Ectodermal cell (in vitro differentiated cells): ENCODE results near the gene BFSP2.

Experiments used
- H3K27ac ChIP-seq: 2 replicates; pipeline ENCODE4 v1.7.0; 2013; ENCODE audit warnings: mild to moderate bottlenecking, low read depth, low read length; ENCODE audit not compliant: insufficient read depth, poor library complexity, severe bottlenecking
- H3K27me3 ChIP-seq: 2 replicates; pipeline ENCODE4 v1.7.0; 2013; ENCODE audit warnings: mild to moderate bottlenecking, low read length; ENCODE audit not compliant: insufficient read depth, control insufficient read depth, poor library complexity, severe bottlenecking
- H3K36me3 ChIP-seq: one replicate; pipeline ENCODE4 v1.7.0; 2013; ENCODE audit warnings: low read length; ENCODE audit not compliant: control insufficient read depth, insufficient read depth
- H3K4me1 ChIP-seq: one replicate; pipeline ENCODE4 v1.7.0; 2013; ENCODE audit warnings: low read length; ENCODE audit not compliant: control insufficient read depth, insufficient read depth
- H3K4me3 ChIP-seq: 2 replicates; pipeline ENCODE4 v1.7.0; 2013; ENCODE audit warnings: low read depth, low read length, control low read depth; ENCODE audit not compliant: insufficient read depth
- H3K9me3 ChIP-seq: 2 replicates; pipeline ENCODE4 v1.7.0; 2013; ENCODE audit warnings: mild to moderate bottlenecking, low read length, moderate library complexity; ENCODE audit not compliant: control insufficient read depth
- WGBS, 2 experiments: methylation state at CpG; one replicate each; pipeline ENCODE4 v1.1.7; 2013; ENCODE audit warnings: missing lambda C conversion rate in 2 of 2; 5-methylcytosine and 5-hydroxymethylcytosine counted together

The BFSP2 gene

GRCh38 chr3:133394561-133395311 lies 5.1 kb upstream of the BFSP2 start:
- no peak overlapping the region for H3K27ac ChIP-seq
- H3K36me3 ChIP-seq = no peaks in the 10 kb centered on the region
- H3K4me3 ChIP-seq = no peak overlapping the region
- H3K27me3 ChIP-seq = no peaks in the 10 kb centered on the region
- H3K9me3 ChIP-seq = no peaks in the 10 kb centered on the region
- WGBS, 2 experiments = 97 to 98% methylated on average over 1 of the region's 1 CpG
- no peaks in the 10 kb centered on the region for H3K4me1 ChIP-seq

- Histone ChIP-seq H3K4me1 (peaks cover 4% of the 10 kb centered on the region), H3K27me3 (no peaks in the 10 kb centered on the region), H3K4me3 (no peak overlapping the region), H3K9me3 (no peaks in the 10 kb centered on the region), H3K27ac (no peak overlapping the region), H3K36me3 (no peaks in the 10 kb centered on the region)
- 92 to 94% methylated on average over 10 of the region's 10 CpGs for WGBS, 2 experiments
Measured at GRCh38 chr3:133396906-133397305, 3.0 kb upstream of the BFSP2 start.

- no peak overlapping the region for H3K27ac ChIP-seq
- WGBS, 2 experiments = 85 to 93% methylated on average over 2 of the region's 2 CpGs
- peaks cover 19% of the 10 kb centered on the region for H3K4me1 ChIP-seq
- no peaks in the 10 kb centered on the region for H3K36me3 ChIP-seq
- no peaks in the 10 kb centered on the region for H3K27me3 ChIP-seq
- H3K9me3 ChIP-seq = no peaks in the 10 kb centered on the region
- H3K4me3 ChIP-seq = no peak overlapping the region
Measured at GRCh38 chr3:133401374-133402135, 1.7 kb downstream of the BFSP2 start.

GRCh38 chr3:133404920-133405319 lies 5.1 kb downstream of the BFSP2 start:
- peak overlapping the region; percentile 79 for H3K27ac ChIP-seq

GRCh38 chr3:133408366-133408765 lies 8.5 kb downstream of the BFSP2 start:
- Histone ChIP-seq H3K4me1 (peaks cover 20% of the 10 kb centered on the region), H3K36me3 (no peaks in the 10 kb centered on the region), H3K27me3 (no peaks in the 10 kb centered on the region), H3K4me3 (no peak overlapping the region), H3K27ac (no peak overlapping the region), H3K9me3 (no peaks in the 10 kb centered on the region)
- WGBS, 2 experiments = 100% methylated on average over 2 of the region's 2 CpGs

More at GRCh38 chr3:133404920-133405319, 5.1 kb downstream of the BFSP2 start:
- WGBS, 2 experiments = 14 to 16% methylated on average over 3 of the region's 3 CpGs
- no peaks in the 10 kb centered on the region for H3K27me3 ChIP-seq
- peaks cover 19% of the 10 kb centered on the region for H3K4me1 ChIP-seq
- H3K36me3 ChIP-seq = no peaks in the 10 kb centered on the region
- no peak overlapping the region for H3K4me3 ChIP-seq
- no peaks in the 10 kb centered on the region for H3K9me3 ChIP-seq

- Histone ChIP-seq H3K27me3 (no peaks in the 10 kb centered on the region), H3K36me3 (no peaks in the 10 kb centered on the region), H3K27ac (no peak overlapping the region), H3K9me3 (no peaks in the 10 kb centered on the region), H3K4me1 (peaks cover 20% of the 10 kb centered on the region), H3K4me3 (no peak overlapping the region)
- 80 to 92% methylated on average over 1 of the region's 2 CpGs for WGBS, 2 experiments
Measured at GRCh38 chr3:133408961-133409360, 9.1 kb downstream of the BFSP2 start.

- H3K4me1 ChIP-seq = peaks cover 8% of the 10 kb centered on the region
- H3K27ac ChIP-seq = no peak overlapping the region
- H3K9me3 ChIP-seq = no peaks in the 10 kb centered on the region
- no peaks in the 10 kb centered on the region for H3K36me3 ChIP-seq
- no peak overlapping the region for H3K4me3 ChIP-seq
- 88 to 90% methylated on average over 17 of the region's 17 CpGs for WGBS, 2 experiments
- no peaks in the 10 kb centered on the region for H3K27me3 ChIP-seq
Measured at GRCh38 chr3:133410191-133410892, 10.5 kb downstream of the BFSP2 start.

GRCh38 chr3:133412183-133413132 lies 12.6 kb downstream of the BFSP2 start:
- 89% methylated on average over 26 of the region's 26 CpGs for WGBS, 2 experiments
- no peaks in the 10 kb centered on the region for H3K36me3 ChIP-seq
- peak overlapping the region; percentile 8 for H3K27ac ChIP-seq

GRCh38 chr3:133413161-133414020 lies 13.5 kb downstream of the BFSP2 start:
- no peaks in the 10 kb centered on the region for H3K27me3 ChIP-seq
- no peaks in the 10 kb centered on the region for H3K9me3 ChIP-seq
- H3K36me3 ChIP-seq = no peaks in the 10 kb centered on the region
- H3K4me1 ChIP-seq = peaks cover 4% of the 10 kb centered on the region
- WGBS, 2 experiments = 77% methylated on average over 17 of the region's 17 CpGs
- H3K4me3 ChIP-seq = no peak overlapping the region
- peak overlapping the region; percentile 69 for H3K27ac ChIP-seq

More at GRCh38 chr3:133412183-133413132, 12.6 kb downstream of the BFSP2 start:
- Histone ChIP-seq H3K4me1 (peaks cover 4% of the 10 kb centered on the region), H3K4me3 (no peak overlapping the region), H3K9me3 (no peaks in the 10 kb centered on the region), H3K27me3 (no peaks in the 10 kb centered on the region)
